Neural progenitor cell (in vitro differentiated cells): ENCODE results near the gene PSMD13.

ENCODE experiments used
- EZH2 ChIP-seq: fragments of 200-600 bp; sonication (generic); IDR thresholded peaks from 2 replicates; pipeline ENCODE4 v1.6.1; 2017; ENCODE audit warnings: antibody characterized with exemption, mild to moderate bottlenecking, moderate library complexity
- TF ChIP-seq, protein P1 (sequence below): fragments of 200-600 bp; sonication (generic); IDR thresholded peaks from 2 replicates; pipeline ENCODE4 v1.5.1; 2017; ENCODE audit warnings: antibody characterized with exemption, mild to moderate bottlenecking

GRCh38 chr11:280706-281485 is 44.1 kb downstream of the PSMD13 start:
- no peak for TF ChIP-seq EZH2
- TF ChIP-seq, protein P1, sequence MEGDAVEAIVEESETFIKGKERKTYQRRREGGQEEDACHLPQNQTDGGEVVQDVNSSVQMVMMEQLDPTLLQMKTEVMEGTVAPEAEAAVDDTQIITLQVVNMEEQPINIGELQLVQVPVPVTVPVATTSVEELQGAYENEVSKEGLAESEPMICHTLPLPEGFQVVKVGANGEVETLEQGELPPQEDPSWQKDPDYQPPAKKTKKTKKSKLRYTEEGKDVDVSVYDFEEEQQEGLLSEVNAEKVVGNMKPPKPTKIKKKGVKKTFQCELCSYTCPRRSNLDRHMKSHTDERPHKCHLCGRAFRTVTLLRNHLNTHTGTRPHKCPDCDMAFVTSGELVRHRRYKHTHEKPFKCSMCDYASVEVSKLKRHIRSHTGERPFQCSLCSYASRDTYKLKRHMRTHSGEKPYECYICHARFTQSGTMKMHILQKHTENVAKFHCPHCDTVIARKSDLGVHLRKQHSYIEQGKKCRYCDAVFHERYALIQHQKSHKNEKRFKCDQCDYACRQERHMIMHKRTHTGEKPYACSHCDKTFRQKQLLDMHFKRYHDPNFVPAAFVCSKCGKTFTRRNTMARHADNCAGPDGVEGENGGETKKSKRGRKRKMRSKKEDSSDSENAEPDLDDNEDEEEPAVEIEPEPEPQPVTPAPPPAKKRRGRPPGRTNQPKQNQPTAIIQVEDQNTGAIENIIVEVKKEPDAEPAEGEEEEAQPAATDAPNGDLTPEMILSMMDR, result no peak
